Measurements from ENCODE around the gene SLC19A2.
A peak's percentile ranks its signal among the peaks of the same experiment; 100 is the strongest.
"Not testable (repeated sequence)": the region's sequence is repeated elsewhere in the genome, so short reads cannot be mapped to it uniquely, and the experiment has no call there.

SLC19A2 gene

DNA sequence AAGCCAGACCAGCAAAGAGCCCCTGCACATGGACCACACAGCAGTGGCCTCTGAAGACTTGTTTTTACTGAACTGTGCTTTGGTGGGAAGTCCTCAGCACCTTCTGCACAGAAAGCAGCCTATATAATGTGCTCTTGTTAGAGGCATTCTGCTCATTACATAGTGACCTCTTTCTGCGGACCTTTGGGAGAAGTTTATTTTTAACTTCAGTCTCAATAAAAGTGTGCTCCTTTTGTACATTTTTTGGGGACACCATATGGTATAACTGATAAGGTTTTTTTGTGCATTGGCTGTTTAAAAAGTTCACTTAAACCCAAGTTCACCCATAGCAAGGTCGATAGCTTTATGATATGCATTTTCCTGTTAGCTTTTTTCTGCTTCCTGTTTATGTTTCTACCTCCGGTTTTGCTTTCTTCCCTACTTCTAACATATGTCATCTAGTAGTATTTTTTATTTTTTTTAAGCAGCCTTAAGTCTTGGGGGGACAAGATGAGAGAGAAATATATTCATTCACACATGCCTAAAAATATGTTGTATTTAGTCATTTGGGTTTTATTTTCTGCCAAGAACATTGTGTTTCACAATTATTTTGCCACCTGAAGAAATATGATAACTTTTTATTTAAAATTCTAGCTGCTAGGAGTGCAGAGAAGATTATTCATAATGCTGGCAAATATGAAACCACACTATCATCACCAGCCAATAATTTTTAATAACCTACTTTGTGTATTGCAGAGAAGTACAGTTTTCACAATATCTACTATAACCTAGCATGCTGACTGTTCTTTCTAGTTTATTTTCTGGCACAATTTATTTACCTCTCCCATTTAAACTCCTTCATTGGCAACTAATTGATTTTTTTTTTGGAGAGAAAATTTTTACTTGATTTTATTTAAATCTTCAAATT, 22.9 kb upstream of the SLC19A2 start:
- no peak for DNase-seq

DNA sequence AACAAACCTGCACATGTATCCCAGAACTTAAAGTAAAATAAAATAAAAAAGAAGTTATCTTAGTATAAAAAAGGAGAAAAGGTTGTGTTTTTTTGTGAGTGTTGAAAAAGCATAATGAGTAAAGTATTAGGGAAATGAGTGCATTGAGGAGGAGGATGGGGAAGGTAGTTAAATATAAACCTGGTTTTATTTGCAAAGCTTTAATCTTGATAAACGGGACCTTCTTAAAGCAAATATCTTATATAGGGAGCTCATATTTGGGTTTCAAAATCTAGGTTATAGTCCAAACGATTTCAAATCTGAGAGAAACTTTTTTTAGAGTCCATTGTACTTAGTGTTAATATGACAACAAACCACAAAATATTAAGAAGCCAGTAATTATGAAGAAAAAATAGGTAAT, 21.7 kb upstream of the SLC19A2 start:
- DNase-seq: no peak

DNA sequence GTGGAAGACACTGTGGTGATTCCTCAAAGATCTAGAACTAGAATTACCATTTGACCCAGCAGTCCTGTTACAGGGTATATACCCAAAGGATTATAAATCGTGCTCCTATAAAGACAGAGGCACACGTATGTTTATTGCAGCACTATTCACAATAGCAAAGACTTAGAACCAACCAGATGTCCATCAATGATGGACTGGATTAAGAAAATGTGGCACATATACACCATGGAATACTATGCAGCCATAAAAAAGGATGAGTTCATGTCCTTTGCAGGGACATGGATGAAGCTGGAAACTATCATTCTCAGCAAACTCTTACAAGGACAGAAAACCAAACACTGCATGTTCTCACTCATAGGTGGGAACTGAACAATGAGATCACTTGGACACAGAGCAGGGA, 17.9 kb upstream of the SLC19A2 start:
- DNase-seq: not testable (repeated sequence)

DNA sequence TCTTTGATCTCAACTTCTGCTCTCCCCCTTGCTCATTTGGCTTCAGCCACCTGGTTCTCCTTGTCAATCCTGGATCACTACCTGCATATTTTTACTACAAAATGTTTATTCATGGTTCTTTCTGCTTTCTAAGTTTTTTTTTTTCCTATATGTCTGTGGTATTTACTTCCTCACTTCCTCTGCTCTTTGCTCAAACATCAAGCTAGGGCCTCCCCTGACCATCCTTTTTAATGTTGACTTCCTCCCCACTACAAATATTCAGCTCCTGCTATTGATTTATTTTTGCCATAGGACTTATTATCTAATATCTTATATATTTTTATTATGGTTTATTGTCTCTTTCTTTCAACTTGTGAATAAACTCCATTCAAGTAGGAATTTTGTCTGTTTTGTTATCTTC, 14.1 kb upstream of the SLC19A2 start:
- no peak for DNase-seq

DNA sequence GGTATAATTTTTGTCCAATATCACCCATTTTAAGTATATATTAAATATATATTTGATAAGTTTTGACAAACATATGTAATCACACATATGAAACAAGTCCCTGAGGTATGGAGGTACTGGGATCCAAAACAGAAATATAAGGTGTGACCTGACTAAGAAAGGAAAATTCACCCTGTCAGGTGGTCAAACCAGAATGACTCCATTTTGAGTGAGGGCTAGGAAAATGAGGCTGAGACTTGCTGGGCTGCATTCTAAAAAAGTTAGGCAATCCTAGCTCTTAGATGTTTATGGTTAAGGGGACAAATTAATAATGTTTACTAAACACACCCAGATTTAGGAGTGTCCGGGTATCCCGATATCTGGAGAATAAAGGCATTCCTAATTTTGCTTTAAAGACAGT, 11.6 kb upstream of the SLC19A2 start:
- DNase-seq: no peak

DNA sequence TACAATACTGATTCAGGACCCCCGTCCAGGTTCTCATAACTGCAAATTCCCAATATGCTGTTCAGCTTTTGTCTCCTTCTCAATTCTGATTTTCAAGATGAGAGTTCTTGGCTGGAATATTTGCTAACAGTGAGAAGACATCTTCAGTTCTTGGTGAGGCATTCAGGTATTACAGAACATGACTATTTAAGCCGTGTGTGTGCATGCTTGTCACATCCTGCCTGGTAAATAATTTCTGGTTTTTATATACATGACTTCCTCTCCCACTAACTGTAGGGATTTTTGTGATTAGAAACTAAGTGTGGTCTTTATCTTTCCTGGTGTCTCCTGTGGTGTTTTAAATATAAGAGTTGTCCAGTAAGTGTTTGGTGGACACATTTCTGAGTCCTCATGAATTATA, 10.2 kb upstream of the SLC19A2 start:
- no peak for DNase-seq

DNA sequence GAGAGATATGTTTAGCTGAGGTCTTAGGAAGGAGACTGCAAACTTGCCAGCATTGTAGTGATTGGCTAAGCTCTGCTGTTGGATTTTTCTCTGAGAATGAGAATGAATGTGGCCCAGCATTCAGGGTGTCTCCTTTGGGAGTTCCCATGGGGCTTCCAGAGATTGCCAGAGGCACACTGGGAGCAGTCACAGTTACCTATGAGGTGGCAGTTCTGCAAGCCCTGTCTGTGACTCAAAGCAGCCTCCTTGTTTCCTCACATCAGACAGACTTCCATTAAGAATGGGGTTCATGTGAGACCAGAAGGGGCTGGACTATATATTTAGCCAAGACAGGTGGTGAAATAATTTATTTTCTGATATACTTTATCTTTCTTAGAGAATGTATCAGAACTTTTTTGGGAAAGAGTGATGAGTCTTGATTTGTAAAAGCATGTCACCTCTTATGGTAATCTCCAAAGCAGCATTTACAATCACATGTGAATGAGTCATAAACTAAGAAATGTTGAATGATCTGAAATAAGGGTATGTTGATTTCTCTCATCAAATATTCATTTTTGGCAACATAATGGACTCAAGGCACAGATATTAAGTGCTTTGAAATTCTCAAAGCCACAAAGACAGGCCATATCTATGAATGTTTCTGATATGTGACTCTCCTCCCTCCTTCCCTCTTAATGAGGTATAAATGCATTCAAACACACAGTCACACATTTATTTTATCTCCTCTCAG, 9.5 kb upstream of the SLC19A2 start:
- DNase-seq: no peak

DNA sequence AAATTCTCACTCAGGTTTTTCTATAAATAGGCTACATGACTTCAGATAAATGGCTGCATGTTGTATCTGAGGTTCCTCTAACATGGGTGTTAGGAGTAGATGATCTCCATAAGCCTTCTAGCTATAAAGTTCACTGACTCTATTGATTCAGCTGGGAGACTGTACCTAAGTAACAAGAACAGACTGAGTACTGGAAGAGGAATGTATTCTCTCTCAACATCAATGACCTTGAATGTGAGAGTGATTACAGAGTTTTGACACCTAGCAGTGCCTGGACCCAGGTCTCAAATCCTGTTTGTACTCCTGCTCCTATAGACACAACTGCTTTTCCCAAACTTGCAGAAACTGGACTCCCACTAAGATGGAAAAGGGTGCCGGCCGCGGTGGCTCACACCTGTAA, 8.6 kb upstream of the SLC19A2 start:
- DNase-seq: no peak

DNA sequence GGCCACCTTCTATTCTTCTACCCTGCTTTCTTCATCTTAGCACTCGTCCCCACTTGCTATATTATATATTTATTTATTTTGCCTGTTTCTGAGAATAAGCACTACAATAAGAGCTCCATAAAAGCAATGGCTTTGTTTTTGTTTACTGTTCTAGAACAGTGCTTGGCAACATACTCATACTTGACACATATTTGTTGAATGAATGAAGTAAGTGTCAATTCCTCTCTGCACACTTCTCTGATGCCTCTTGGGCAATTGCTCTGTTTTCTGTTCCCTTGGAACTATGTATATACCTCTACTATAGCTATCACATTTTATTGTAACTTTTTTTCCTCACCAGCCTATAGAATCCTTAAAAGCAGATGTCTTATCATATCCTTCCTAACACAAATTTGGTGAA, 7.5 kb upstream of the SLC19A2 start:
- DNase-seq: no peak

DNA sequence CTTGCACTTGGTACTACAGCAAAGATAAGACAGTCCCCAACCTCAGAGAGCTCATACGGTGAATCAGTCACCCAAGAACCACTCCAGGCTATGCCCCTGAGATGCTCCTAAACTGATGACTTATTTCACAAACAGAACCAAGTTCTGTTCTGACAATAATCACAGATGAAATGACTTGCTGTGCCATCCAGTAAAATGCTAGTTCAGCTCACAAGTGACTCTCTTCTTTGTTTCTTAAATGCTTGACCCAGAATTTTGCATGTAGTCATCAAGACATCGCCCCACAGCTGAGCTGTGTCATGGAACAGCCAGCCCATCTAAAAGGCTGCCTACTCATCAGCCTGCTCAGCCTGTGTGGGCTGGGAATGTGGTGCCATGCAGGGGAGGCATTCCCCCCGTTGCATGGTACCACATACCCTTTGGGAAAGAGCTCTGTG, 6.1 kb upstream of the SLC19A2 start:
- no peak for DNase-seq

DNA sequence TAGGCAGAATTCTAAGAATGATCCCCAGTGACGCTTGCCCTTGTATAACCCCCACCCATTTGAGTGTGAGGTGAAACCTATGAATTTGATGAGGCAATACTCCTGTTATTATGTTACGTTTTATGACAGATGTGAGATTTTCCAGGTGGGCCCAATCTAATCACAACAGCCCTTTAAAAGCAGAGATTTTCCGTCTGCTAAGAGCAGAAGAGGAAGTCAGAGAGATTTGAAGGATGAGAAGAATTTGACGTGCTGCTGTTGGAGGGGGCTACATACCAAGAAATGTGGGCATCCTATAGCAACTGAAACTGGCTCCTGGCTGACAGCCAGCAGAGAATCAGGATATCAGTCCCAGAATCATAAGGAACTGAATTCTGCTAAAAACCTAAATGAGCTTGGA, 2.4 kb upstream of the SLC19A2 start:
- DNase-seq: no peak

DNA sequence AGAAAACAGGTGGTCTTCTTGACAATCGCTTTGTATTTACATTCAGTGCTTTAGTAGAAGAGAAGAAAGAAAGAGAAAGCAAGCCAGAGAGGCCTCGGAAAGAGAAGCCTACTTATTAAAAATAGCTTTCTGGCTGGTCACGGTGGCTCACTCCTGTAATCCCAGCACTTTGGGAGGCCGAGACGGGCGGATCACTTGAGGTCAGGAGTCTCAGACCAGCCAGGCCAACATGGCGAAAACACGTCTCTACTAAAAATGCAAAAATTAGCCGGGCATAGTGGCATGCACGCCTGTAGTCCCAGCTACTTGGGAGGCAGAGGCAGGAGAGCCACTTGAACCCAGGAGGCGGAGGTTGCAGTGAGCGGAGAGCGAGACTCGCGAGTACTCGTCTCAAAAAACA, 1.8 kb upstream of the SLC19A2 start:
- peak; percentile 45 for DNase-seq

DNA sequence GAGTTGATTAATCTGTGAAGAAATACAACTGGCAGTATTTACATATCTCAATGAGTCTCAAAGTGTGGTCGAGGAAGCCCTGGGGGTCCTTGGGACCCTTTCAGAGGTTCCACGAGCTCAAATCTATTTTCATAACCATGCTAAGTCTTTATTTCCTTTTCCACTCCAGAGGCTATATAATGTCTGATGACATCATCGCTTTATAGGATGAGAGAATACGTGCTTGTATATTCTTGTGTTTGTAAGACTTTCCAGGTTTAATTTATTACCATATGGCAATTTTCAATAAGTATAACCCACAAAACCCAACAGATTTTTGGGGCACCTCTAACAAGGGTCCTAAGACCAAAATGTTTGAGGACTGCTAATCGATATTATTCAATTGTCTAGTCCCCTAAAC, 1.4 kb upstream of the SLC19A2 start:
- DNase-seq: no peak

DNA sequence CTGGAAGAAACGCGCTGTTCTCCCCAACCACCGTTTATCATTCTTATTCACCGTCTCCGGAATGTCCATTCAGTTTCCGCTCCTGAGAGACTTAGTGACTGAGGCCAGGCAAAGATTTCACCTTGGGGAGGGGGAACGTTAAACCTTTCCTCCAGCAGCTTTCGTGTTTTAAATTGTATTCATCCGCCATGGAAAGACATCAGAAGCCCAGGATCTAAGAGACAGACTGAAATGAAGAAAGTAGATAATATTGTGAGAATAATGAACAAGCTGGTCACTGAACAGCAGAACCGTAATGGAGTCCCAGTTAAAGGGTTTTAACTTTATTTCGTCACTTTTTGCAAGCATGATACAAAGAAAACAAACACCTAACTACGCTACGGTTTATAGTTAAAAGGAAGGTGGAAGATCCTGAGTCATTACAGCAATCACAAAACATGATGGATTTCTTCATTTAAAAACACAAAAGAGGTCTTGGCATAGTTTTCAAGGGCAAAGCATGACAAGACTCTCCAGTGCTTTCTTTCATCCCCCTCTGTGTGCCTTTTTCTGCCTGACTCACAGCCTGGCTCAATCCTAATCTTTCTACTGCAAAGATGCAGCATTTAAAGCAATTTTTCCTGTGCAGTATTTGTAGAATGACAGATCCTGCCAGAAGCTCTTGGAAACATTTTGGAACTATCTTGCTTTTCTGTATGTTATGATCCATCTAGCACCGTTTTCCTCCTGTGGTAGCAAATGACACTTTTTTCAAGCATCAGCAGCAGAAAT, 722 bp upstream of the SLC19A2 start:
- peak; percentile 40 for DNase-seq

DNA sequence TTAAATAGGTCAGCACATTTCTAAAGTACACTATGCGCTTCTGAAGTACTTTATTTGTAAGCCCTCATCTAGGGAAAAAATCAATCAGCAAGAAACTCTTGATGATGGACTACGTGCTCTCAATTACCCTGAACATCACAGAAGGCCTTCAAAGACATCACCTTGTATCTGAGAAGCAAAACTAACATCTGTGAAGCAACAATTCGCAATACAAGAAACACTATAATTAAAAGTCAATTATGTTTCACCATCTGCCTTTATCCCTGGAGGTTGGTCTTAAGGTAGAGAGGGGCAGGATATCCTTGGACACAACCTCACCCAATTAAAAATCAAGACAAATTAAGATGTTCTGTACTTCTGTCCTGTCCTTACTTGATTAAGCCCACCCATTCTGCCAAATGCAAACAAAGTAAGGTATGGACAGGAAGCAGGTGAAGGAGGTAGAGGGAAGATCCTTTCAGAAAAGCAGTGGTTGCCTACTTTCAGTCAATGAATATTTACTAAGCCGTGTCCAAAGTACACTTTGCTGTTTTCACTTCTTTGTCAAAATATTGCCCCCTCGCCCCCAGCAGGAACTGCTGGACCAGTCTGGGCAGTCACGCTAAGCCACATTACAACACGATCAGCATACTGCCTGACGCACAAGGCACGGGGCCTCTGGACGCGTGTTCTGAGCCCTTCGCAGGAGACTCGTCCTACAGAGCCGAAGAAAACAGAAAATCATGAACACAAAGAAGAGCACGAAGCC, 887 bp downstream of the SLC19A2 start:
- peak; percentile 92 for DNase-seq

DNA sequence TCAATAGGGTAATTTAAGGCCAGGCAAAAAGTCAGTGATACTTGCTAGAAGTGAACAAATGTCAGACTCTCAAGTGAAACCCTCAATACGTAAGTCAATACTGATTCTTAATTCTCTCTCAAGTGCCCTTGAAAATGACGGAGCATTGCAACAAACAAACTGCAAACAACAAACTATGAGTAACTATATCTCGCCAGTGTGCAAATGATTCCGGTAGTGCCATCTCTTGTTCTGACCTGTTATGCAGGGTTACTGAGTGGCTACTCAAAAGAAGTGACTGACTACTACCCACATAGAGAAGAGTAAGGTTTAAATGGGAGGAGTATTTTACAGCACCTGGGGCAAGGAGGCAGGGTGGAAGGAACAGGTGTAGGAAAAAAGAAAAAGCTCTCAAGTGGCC, 1.6 kb downstream of the SLC19A2 start:
- DNase-seq: peak; percentile 92

DNA sequence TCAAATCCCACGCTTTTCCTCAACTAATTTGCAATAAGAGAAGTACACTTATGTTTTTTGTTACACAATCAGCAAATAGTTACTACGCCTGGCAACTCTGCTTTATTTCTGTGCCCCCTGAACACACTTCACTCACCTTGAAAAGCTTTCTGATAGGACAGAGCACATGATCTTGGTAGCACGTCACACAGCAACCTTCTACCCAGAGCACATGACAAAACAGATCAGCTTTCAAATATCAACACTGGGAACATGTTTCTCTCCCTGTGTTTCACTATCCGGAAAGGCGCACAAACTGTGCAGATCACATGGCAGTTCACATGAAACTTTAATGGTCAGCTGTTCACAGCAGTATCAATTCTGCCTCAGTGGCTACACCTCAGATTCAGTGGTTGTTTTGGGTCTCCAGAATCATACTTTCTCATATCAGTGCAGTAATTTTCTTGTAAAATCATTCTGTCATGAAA, 2.2 kb downstream of the SLC19A2 start:
- peak; percentile 47 for DNase-seq

DNA sequence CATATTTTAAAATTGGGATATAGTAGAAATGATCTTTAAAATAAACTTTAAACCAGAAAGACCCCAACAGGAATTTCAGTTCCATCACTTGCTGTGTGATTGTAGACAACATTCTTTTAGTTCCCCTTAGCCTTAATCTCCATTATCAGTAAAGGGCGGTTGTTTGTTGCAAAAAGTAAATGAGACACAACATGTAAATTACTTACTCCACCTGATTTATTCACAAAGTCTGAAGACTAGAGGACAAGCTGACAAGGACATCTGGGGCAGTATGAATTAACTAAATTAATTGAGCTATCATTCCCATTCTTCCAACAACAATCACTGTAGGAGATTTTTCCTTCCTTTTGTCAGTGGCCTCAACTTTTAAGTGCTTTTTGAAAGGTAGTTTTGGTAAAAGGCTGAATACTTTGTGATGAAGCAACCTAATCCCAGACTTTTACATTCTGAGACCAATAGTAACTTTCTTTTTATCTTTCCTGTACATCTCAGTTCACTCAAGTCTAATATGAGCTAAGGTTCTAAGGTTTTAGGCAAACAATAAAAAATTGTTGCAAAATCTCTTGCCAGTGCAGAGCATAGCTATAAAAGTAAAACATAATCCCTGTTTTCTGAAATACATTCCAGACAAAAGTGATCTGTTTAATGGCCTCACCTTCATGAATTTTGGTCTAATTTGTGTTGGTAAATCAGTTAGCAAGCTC, 6.2 kb downstream of the SLC19A2 start:
- no peak for DNase-seq

DNA sequence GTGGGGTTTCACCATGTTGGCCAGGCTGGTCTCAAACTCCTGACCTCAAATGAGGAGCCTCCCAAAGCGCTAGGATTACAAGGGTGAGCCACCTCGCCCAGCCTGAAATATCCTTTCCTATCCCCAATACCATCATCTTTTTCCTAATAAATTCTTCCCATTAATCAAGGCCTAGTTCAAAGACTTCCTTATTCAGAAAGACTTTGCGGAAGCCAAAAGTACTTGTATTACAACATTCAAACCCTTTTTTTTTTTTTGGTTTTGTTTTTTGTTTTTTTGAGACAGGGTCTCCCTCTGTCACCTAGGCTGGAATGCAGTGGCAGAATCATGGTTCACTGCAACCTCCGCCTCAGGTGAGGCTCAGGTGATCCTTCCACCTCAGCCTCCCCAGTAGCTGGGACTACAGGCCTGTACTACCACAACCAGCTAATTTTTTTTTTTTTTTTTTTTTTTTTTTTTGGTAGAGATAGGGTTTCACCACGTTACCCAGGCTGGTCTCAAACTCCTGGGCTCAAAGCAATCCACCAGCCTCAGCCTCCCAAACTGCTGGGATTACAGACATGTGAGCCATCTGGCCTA, 7.6 kb downstream of the SLC19A2 start:
- DNase-seq: no peak

DNA sequence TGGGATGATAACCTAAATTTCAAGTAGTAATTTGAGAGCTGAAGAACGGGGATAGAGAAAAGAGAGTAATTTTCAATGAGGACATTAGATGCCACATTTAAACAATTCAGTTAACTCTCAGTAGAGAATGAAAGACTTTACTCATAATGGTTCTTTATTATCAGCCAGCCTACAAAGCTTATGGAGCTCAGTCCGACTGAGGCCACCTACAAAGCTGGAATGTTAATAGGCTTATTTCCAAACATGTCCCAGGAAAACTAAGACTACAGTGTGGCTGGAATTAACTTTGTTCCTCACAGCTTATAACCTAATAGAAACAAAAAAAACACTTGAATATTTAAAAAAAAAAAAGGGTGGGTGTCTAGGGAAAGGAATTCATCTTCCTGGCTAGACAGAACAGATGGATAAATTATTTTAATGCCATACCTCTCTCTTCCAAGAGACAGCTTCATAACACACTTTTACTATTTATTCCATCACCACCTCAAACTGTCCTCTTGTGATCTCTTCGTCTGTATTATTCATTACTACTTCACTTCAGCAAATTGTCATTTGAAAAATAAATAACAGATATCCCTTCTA, 9.8 kb downstream of the SLC19A2 start:
- peak; percentile 5 for DNase-seq

DNA sequence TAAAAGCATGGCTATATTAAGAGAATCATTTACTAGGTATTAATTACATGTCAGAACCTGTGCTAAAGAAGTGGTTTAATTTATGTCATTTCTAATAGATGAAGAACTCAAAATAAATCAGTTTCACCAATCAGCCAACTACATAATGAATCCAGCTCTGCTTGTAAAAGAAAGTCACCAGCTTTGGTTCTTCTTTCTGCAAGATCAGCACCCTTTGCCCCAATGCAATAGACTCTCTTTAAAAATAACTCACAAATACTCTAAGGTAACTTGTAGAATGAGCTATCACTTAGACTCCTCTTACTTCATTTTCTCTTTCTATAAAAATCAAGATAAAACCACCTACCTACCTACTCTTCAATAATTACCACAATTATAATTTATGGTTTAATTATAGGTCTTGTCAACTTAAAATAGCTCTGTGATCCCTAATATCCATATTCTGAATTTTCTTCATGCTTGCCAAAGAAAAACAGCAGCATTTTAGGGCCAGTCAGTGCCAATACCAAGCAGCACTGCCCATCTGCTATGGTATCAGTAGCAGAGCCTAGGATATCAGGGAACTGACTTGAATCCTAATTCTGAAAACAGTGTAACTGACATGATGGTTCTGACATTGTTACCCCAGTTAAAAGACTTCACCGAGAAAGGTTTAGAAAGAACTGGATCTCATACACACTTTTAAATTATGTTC, 11.3 kb downstream of the SLC19A2 start:
- DNase-seq: no peak

Measured in DMS79 treated with DMSO at 0.1 percent for 48 hours (cell line).